ENCODE results near the gene HIVEP3. TPM values are rescaled to one million over a fixed set of nuclear protein-coding genes. Genes with fewer than 3 reads are reported as not detected.

The HIVEP3 gene
- total RNA-seq, 2 experiments from 2014 or later: 18.6 to 20.4 TPM

DNA sequence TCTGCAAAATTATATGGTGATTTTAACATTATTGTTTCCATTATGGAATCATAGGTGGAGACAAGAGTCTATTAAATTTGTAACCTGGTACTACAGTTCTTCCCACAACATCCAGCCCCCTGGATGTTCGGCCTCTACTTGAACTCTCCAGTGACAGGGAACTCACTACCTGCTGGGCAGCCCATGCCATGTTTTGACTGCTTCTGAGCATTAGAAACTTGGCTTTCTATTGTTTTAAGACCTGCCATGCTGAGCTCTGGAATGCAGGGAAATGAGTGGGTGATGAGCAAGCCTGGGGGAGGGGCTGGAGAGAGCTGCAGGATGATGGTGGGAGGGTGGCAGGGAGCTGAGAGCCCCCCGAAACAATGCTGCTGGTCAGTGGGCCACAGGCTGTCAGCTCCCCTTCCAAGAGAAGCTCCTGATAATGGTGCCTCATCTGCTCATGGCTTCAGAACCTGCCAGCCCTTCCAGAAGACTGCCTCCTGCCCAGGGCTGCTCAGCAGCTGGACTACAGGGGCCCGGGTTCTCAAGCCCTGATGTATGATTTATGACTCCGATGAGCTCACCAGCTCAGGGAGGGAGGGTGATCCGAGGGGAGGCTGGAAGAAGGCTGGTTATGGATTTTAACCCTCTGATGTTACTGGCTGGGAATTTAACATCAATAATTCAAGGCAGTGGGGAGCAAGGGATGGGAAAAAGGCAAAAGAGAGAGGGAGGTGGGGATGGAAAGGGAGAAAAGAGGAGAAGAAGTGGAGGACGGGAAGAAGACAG lies 205.0 kb downstream of the HIVEP3 start:
- ChIA-PET POLR2A (interaction anchor here (1.1 kb wide), 1 partner anchor 10 kb away, joined by 3 read pairs; no protein-coding TSS in a partner anchor), CTCF (no interaction called here)
- H3K27ac Mint-ChIP-seq: no peak overlapping the region
- ATAC-seq: no peak
- no peak for DNase-seq
- peaks cover 12% of the 10 kb centered on the region for H3K4me1 Mint-ChIP-seq (ENCODE audit: low read depth)
- H3K36me3 Mint-ChIP-seq (ENCODE audit: low read depth): no peaks in the 10 kb centered on the region
- intact Hi-C loops (cut with micrococcal nuclease): no loop called here
- TF ChIP-seq, protein P1, sequence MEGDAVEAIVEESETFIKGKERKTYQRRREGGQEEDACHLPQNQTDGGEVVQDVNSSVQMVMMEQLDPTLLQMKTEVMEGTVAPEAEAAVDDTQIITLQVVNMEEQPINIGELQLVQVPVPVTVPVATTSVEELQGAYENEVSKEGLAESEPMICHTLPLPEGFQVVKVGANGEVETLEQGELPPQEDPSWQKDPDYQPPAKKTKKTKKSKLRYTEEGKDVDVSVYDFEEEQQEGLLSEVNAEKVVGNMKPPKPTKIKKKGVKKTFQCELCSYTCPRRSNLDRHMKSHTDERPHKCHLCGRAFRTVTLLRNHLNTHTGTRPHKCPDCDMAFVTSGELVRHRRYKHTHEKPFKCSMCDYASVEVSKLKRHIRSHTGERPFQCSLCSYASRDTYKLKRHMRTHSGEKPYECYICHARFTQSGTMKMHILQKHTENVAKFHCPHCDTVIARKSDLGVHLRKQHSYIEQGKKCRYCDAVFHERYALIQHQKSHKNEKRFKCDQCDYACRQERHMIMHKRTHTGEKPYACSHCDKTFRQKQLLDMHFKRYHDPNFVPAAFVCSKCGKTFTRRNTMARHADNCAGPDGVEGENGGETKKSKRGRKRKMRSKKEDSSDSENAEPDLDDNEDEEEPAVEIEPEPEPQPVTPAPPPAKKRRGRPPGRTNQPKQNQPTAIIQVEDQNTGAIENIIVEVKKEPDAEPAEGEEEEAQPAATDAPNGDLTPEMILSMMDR (IDR thresholded peaks at IDR 0.05): no peak
- no peaks in the 10 kb centered on the region for H3K9me3 Mint-ChIP-seq
- no peak overlapping the region for H3K4me3 Mint-ChIP-seq
- no peaks in the 10 kb centered on the region for H3K27me3 Mint-ChIP-seq

DNA sequence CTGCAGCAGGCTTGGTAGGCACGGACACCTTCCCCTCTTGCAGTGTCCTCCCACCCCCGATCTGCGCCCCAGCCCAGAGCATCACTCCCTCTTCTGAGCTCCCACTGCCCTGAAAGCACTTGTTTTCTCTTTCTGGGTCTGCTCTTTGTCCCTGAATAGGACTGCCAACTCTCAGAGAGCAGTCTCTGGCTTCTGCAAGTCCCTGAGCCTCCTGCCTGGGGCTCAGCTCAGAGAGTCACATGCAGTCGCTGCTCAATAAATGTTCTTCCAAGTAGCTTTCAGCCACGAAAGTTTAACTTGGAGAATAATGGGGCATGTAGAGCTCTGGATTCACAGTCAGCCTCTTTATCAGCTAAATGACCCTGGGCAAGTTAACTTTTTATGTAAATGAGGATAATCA lies 205.6 kb downstream of the HIVEP3 start:
- ChIA-PET POLR2A (no interaction called here), CTCF (no interaction called here)
- Mint-ChIP-seq H3K9me3 (no peaks in the 10 kb centered on the region), H3K4me3 (no peak overlapping the region), H3K36me3 (ENCODE audit: low read depth) (no peaks in the 10 kb centered on the region), H3K27ac (no peak overlapping the region), H3K4me1 (ENCODE audit: low read depth) (peaks cover 12% of the 10 kb centered on the region), H3K27me3 (no peaks in the 10 kb centered on the region)
- no peak for DNase-seq
- intact Hi-C loops (cut with micrococcal nuclease): no loop called here
- TF ChIP-seq, protein P1 (IDR thresholded peaks at IDR 0.05): no peak
- ATAC-seq: no peak

- TF ChIP-seq, protein P1 (IDR thresholded peaks at IDR 0.05): no peak
- POLR2A ChIA-PET: no interaction called here
- H3K4me1 Mint-ChIP-seq (ENCODE audit: low read depth): peaks cover 14% of the 10 kb centered on the region
- no peak overlapping the region for H3K4me3 Mint-ChIP-seq
- ATAC-seq (no peak), DNase-seq (no peak)
- no peak overlapping the region for H3K27ac Mint-ChIP-seq
- intact Hi-C loops (cut with micrococcal nuclease): no loop called here
- no peaks in the 10 kb centered on the region for H3K27me3 Mint-ChIP-seq
- H3K36me3 Mint-ChIP-seq (ENCODE audit: low read depth): no peaks in the 10 kb centered on the region
- CTCF ChIA-PET: no interaction called here
- H3K9me3 Mint-ChIP-seq: no peaks in the 10 kb centered on the region
These were observed 206.0 kb downstream of the HIVEP3 start for GRCh38 chr1:41712695-41713094.

GRCh38 chr1:41712081-41712480 lies 206.6 kb downstream of the HIVEP3 start:
- H3K4me1 Mint-ChIP-seq (ENCODE audit: low read depth): peaks cover 11% of the 10 kb centered on the region
- H3K36me3 Mint-ChIP-seq (ENCODE audit: low read depth): no peaks in the 10 kb centered on the region
- H3K27me3 Mint-ChIP-seq: no peaks in the 10 kb centered on the region
- TF ChIP-seq, protein P1 (IDR thresholded peaks at IDR 0.05): no peak
- POLR2A ChIA-PET: no interaction called here
- no peak for DNase-seq
- H3K27ac Mint-ChIP-seq: no peak overlapping the region
- H3K4me3 Mint-ChIP-seq: no peak overlapping the region
- no peak for ATAC-seq
- H3K9me3 Mint-ChIP-seq: no peaks in the 10 kb centered on the region
- CTCF ChIA-PET: no interaction called here
- intact Hi-C loops (cut with micrococcal nuclease): no loop called here

- POLR2A ChIA-PET: interaction anchor here (1.2 kb wide), 1 partner anchor 17 kb away, joined by 3 read pairs; no protein-coding TSS in a partner anchor
- CTCF ChIA-PET: no interaction called here
These were observed 207.1 kb downstream of the HIVEP3 start for GRCh38 chr1:41711581-41711980.

More at GRCh38 chr1:41711581-41711980, 207.1 kb downstream of the HIVEP3 start:
- intact Hi-C loops (cut with micrococcal nuclease): no loop called here
- no peak overlapping the region for H3K27ac Mint-ChIP-seq
- H3K4me1 Mint-ChIP-seq (ENCODE audit: low read depth): peaks cover 10% of the 10 kb centered on the region
- H3K9me3 Mint-ChIP-seq: no peaks in the 10 kb centered on the region
- TF ChIP-seq, protein P1 (IDR thresholded peaks at IDR 0.05): no peak
- H3K27me3 Mint-ChIP-seq: no peaks in the 10 kb centered on the region
- DNase-seq (no peak), ATAC-seq (no peak)
- H3K4me3 Mint-ChIP-seq: no peak overlapping the region
- H3K36me3 Mint-ChIP-seq (ENCODE audit: low read depth): no peaks in the 10 kb centered on the region
